ENCODE results near the gene GNG12.

The GNG12 gene

DNA sequence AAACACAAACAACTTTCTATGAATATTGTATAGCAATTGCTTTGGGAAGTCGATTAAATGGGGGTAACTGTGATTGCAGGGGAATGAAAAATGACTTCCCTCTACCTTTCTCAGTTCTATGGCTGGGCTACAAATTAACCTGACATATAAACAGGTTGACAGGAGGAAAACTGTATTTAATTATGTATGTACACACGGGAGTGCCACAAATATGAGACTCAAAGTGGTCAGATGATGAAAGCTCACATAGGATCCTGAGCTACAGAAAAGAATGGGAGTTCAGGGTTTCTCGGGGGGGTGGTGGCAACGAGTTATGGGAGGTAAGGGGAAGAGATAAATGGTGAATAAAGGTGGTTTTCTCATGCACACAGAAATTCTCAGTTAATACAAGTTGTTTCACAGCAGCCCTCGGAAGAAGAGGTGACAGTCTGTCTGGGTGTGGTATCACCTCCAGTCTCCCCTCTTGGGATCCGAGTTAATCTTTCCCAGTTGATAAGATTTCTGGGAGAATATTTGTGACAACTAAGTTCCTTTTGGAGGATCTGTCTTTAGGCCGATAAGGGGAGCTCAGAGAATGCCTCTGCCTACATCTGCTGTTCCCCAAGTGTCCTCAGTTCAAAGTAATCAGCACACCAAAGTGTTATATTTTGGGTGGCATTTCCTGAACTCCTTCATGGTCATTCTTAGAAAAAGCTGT is 122.0 kb downstream of the GNG12 start:
- DNase-seq (ENCODE audit: low read depth) = no peak
- H3K4me3 ChIP-seq (ENCODE audit: low read depth, low read length) = no peak overlapping the region
- TF ChIP-seq MYC (IDR thresholded peaks at IDR 0.05; ENCODE audit: low read depth, low read length) (no peak), POLR2A (IDR thresholded peaks at IDR 0.05; ENCODE audit: extremely low read depth, insufficient read length) (no peak)
- TF ChIP-seq, protein P1, sequence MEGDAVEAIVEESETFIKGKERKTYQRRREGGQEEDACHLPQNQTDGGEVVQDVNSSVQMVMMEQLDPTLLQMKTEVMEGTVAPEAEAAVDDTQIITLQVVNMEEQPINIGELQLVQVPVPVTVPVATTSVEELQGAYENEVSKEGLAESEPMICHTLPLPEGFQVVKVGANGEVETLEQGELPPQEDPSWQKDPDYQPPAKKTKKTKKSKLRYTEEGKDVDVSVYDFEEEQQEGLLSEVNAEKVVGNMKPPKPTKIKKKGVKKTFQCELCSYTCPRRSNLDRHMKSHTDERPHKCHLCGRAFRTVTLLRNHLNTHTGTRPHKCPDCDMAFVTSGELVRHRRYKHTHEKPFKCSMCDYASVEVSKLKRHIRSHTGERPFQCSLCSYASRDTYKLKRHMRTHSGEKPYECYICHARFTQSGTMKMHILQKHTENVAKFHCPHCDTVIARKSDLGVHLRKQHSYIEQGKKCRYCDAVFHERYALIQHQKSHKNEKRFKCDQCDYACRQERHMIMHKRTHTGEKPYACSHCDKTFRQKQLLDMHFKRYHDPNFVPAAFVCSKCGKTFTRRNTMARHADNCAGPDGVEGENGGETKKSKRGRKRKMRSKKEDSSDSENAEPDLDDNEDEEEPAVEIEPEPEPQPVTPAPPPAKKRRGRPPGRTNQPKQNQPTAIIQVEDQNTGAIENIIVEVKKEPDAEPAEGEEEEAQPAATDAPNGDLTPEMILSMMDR (IDR thresholded peaks at IDR 0.05; ENCODE audit: low read depth, low read length) = no peak
- TF ChIP-seq, protein P2, sequence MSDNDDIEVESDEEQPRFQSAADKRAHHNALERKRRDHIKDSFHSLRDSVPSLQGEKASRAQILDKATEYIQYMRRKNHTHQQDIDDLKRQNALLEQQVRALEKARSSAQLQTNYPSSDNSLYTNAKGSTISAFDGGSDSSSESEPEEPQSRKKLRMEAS (IDR thresholded peaks at IDR 0.05; ENCODE audit: low read depth, low read length) = no peak

DNA sequence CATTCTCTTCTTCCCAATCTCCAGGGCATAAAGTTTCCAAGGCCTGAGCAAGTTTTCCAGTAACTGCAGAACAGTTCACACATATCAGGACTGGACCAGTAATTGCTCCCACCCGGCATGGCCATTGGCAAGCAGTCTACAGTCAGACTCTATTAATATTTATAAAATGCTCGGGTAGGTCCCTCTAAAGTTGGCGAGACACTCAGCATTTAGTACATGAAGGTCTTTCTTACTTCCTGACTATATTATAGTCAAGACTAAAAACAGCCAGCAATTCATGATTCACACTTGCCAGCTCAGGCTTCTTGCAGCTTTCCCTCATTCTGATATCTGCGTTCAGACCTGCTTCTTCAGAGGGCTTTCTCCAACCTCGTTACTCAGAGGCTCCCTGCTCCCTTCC is 122.8 kb downstream of the GNG12 start:
- no peak overlapping the region for H3K4me3 ChIP-seq (ENCODE audit: low read depth, low read length)
- no peak for DNase-seq (ENCODE audit: low read depth)
- TF ChIP-seq MYC (IDR thresholded peaks at IDR 0.05; ENCODE audit: low read depth, low read length) (no peak), POLR2A (IDR thresholded peaks at IDR 0.05; ENCODE audit: extremely low read depth, insufficient read length) (no peak)
- TF ChIP-seq, protein P2 (IDR thresholded peaks at IDR 0.05; ENCODE audit: low read depth, low read length) = no peak
- TF ChIP-seq, protein P1 (IDR thresholded peaks at IDR 0.05; ENCODE audit: low read depth, low read length) = no peak

DNA sequence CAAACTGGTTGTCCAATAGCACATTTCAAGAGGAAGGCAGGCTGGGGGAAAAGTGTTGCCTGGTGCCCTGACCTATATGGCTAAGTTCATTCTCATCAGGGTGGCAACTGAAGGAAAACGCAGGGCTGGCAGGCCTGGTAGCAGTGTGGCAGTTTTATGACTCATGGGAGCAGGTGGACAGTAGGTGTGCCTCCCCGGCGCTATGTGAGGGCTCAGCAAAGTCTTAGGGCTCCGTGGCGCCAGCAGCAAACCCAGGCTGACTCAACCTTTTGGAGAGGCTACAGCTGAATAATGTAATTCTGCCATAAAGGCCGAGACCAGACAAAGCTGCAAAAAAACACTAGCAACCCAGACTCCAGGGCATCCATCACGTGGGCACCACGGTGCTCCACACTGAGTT is 124.7 kb downstream of the GNG12 start:
- H3K4me3 ChIP-seq (ENCODE audit: low read depth, low read length) = no peak overlapping the region
- DNase-seq (ENCODE audit: low read depth) = no peak
- TF ChIP-seq MYC (IDR thresholded peaks at IDR 0.05; ENCODE audit: low read depth, low read length) (no peak), POLR2A (IDR thresholded peaks at IDR 0.05; ENCODE audit: extremely low read depth, insufficient read length) (no peak)
- TF ChIP-seq, protein P1 (IDR thresholded peaks at IDR 0.05; ENCODE audit: low read depth, low read length) = no peak
- TF ChIP-seq, protein P2 (IDR thresholded peaks at IDR 0.05; ENCODE audit: low read depth, low read length) = no peak

DNA sequence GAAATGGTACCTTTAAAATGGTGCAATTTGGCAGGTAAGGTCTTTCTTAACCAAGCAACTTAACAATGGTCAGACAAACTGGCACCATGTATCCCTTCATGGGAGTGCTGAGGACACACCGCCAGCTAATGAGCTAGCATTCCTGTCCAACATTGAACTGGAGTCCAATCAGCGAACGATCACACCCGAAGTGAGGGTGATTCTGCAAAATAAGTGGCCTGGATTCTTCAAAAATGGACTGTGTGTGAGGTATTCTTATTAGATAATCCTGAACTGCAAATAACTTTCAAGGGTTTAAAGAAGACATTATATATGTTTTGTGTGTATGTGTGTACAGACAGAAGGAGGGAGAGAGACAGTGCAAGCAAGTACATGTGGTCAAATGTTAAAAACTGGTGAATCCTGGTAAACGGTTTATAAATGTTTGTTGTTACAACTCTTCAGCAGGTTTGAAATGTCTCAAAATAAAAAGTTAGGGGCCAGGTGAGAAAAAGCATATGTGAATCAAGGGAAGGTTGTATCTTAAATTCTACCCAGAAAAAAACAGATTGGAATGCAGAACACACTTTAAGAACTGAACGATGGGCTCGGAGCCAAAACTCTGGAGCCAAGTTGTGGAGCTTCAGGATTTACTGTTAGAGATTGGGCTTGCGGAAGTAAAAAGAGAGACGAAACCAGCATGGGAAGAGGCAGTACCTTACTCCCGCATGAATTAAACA is 127.4 kb downstream of the GNG12 start:
- TF ChIP-seq, protein P1 (IDR thresholded peaks at IDR 0.05; ENCODE audit: low read depth, low read length) = no peak
- TF ChIP-seq POLR2A (IDR thresholded peaks at IDR 0.05; ENCODE audit: extremely low read depth, insufficient read length) = no peak
- no peak for TF ChIP-seq MYC (IDR thresholded peaks at IDR 0.05; ENCODE audit: low read depth, low read length)
- TF ChIP-seq, protein P2 (IDR thresholded peaks at IDR 0.05; ENCODE audit: low read depth, low read length) = no peak
- H3K4me3 ChIP-seq (ENCODE audit: low read depth, low read length) = no peak overlapping the region
- DNase-seq (ENCODE audit: low read depth) = no peak

DNA sequence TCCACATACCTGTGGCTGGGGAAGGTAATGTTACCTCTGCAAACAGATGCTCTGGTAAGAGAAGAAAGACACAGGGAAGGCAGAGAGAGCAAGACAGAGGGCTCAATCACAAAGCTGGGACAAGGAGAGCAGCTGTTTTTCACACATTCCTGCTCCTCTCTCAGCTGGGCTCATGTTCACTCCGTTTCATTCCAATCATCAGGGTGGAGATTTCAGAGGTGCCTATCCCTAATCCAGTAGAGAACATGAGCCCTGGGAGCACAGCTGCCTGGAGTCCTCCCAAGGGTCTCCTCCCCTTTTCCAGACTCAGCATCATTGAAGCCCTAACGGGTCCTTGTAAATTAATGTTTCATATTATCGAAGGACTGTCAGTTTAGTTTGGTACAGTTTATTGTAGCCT is 128.9 kb downstream of the GNG12 start:
- TF ChIP-seq, protein P1 (IDR thresholded peaks at IDR 0.05; ENCODE audit: low read depth, low read length) = no peak
- TF ChIP-seq, protein P2 (IDR thresholded peaks at IDR 0.05; ENCODE audit: low read depth, low read length) = no peak
- TF ChIP-seq POLR2A (IDR thresholded peaks at IDR 0.05; ENCODE audit: extremely low read depth, insufficient read length) = no peak
- TF ChIP-seq MYC (IDR thresholded peaks at IDR 0.05; ENCODE audit: low read depth, low read length) = no peak
- no peak overlapping the region for H3K4me3 ChIP-seq (ENCODE audit: low read depth, low read length)
- DNase-seq (ENCODE audit: low read depth) = no peak

Data from NB4 (cell line).